Panc1 (cell line): ENCODE measurements around the gene FAM234B. TPM values are rescaled to one million over a fixed set of nuclear protein-coding genes. Genes with fewer than 3 reads are reported as not detected.

Experiments
- ATAC-seq: fragments of 200-7000 bp; cut with Tn5 transposase; 2 replicates; pipeline ENCODE4 v1.9.1; 2020; ENCODE audit warnings: mild to moderate bottlenecking, moderate library complexity
- BruUV-seq: library from RNA; stranded (reverse); fragments of 400-500 nt; replicated peaks from 2 replicates; lab custom pipeline; 2021; lab: Mats Ljungman, UMichigan
- CTCF ChIA-PET: fragments of 300-600 bp; sonication (Branson Sonifier 250); formaldehyde crosslinking; loops from one replicate; lab custom pipeline; 2022; ENCODE audit warnings: antibody characterized with exemption; lab: Charles Lee
- POLR2A ChIA-PET: fragments of 300-600 bp; sonication (Branson Sonifier 250); formaldehyde crosslinking; loops from one replicate; lab custom pipeline; 2022; ENCODE audit warnings: antibody characterized with exemption; lab: Charles Lee
- DNase-seq: peaks from one replicate; pipeline ENCODE4 v3.0.0-alpha.2; 2010; ENCODE audit warnings: low read depth, low spot score
- H3K27ac ChIP-seq: 2 replicates; pipeline ENCODE4 v1.5.1; 2011; ENCODE audit warnings: mild to moderate bottlenecking, low read length, inconsistent platforms
- H3K27me3 ChIP-seq: fragments of 200-500 bp; sonication (Bioruptor generic); 2 replicates; pipeline ENCODE4 v1.6.0; 2014; ENCODE audit warnings: low read length, inconsistent platforms; ENCODE audit not compliant: control insufficient read depth, insufficient read depth
- H3K36me3 ChIP-seq: fragments of 200-500 bp; sonication (Bioruptor generic); 2 replicates; pipeline ENCODE4 v1.5.1; 2014; ENCODE audit warnings: inconsistent platforms, mild to moderate bottlenecking, low read length, moderate library complexity; ENCODE audit not compliant: control insufficient read depth, insufficient read depth
- H3K4me1 ChIP-seq: 2 replicates; pipeline ENCODE4 v1.5.1; 2011; ENCODE audit warnings: inconsistent platforms, mild to moderate bottlenecking, low read length, moderate library complexity; ENCODE audit not compliant: control insufficient read depth, insufficient read depth
- H3K4me3 ChIP-seq, 2 experiments: 2 replicates each; pipeline ENCODE4 v1.5.1; 2011 to 2012; ENCODE audit warnings: low read depth in 2 of 2, low read length in 2 of 2, mild to moderate bottlenecking in 2 of 2, inconsistent platforms in 1 of 2, moderate library complexity in 1 of 2
- H3K9me3 ChIP-seq: fragments of 200-500 bp; sonication (Bioruptor generic); 2 replicates; pipeline ENCODE4 v1.5.1; 2014; ENCODE audit warnings: low read depth, mild to moderate bottlenecking, inconsistent platforms, low read length, moderate library complexity; ENCODE audit not compliant: control insufficient read depth, insufficient read depth
- POLR2AphosphoS5 ChIP-seq: IDR thresholded peaks from 2 replicates; pipeline ENCODE4 v1.6.1; 2012; ENCODE audit warnings: mild to moderate bottlenecking, low read depth, low read length, moderate library complexity
- REST ChIP-seq, 2 experiments: IDR thresholded peaks; 2 replicates each; pipeline ENCODE4 v1.6.1; 2011 to 2012; ENCODE audit warnings: low read depth in 2 of 2, control low read depth in 1 of 2, low read length in 1 of 2, mild to moderate bottlenecking in 1 of 2, moderate library complexity in 1 of 2; ENCODE audit not compliant: insufficient read depth in 1 of 2
- SIN3A ChIP-seq: IDR thresholded peaks from 2 replicates; pipeline ENCODE4 v1.6.1; 2012; ENCODE audit warnings: low read depth, mild to moderate bottlenecking, low read length, moderate library complexity, borderline replicate concordance; ENCODE audit not compliant: insufficient read depth
- TCF7L2 ChIP-seq: IDR thresholded peaks from 2 replicates; pipeline ENCODE4 v1.6.1; 2011; ENCODE audit warnings: mild to moderate bottlenecking, low read depth, low read length, inconsistent platforms
- in situ Hi-C: cut with HindIII; loops from 2 replicates; pipeline ENCODE4 v1.10.0; 2016; ENCODE audit warnings: low sequenced_read_pairs, low pct_unique_long_range_greater_than_20kb
- intact Hi-C: fragments of 100-400 bp; cut with micrococcal nuclease; formaldehyde crosslinking; loops from one replicate; pipeline ENCODE4 v1.10.0; 2022; ENCODE audit not compliant: unreplicated experiment
- total RNA-seq: library from RNA; stranded (reverse); gene quantifications from one replicate; pipeline ENCODE4 v1.2.1, GENCODE V29; 2021; ENCODE audit not compliant: unreplicated experiment
- TF ChIP-seq, protein P1 (sequence below): fragments of 450-650 bp; IDR thresholded peaks from 2 replicates; pipeline ENCODE4 v1.5.1; 2017; ENCODE audit warnings: mild to moderate bottlenecking

FAM234B gene
- total RNA-seq, 1 experiment from 2014 or later, result 5.4 TPM

- H3K27ac ChIP-seq, result no peak overlapping the region
- no peak for ATAC-seq
- no peak overlapping the region for H3K4me3 ChIP-seq
- intact Hi-C loops, result no loop called here
- no TSS peak for BruUV-seq
- ChIA-PET CTCF (no interaction called here), POLR2A (no interaction called here)
- no peaks in the 10 kb centered on the region for H3K27me3 ChIP-seq
- H3K9me3 ChIP-seq, result no peaks in the 10 kb centered on the region
- TF ChIP-seq, protein P1, sequence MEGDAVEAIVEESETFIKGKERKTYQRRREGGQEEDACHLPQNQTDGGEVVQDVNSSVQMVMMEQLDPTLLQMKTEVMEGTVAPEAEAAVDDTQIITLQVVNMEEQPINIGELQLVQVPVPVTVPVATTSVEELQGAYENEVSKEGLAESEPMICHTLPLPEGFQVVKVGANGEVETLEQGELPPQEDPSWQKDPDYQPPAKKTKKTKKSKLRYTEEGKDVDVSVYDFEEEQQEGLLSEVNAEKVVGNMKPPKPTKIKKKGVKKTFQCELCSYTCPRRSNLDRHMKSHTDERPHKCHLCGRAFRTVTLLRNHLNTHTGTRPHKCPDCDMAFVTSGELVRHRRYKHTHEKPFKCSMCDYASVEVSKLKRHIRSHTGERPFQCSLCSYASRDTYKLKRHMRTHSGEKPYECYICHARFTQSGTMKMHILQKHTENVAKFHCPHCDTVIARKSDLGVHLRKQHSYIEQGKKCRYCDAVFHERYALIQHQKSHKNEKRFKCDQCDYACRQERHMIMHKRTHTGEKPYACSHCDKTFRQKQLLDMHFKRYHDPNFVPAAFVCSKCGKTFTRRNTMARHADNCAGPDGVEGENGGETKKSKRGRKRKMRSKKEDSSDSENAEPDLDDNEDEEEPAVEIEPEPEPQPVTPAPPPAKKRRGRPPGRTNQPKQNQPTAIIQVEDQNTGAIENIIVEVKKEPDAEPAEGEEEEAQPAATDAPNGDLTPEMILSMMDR, result no peak
- no peak for TF ChIP-seq REST (IDR thresholded peaks at IDR 0.05; ENCODE audit: insufficient read depth in 1 of 2, low read depth in 2 of 2, low read length in 1 of 2)
- TF ChIP-seq TCF7L2, result no peak
- no peak for TF ChIP-seq SIN3A
- no peak for TF ChIP-seq POLR2AphosphoS5
- H3K36me3 ChIP-seq, result no peaks in the 10 kb centered on the region
- in situ Hi-C loops, result no loop called here
- DNase-seq, result no peak
- H3K4me1 ChIP-seq, result no peaks in the 10 kb centered on the region
These were observed 68.8 kb downstream of the FAM234B start for GRCh38 chr12:13112968-13113367.

- in situ Hi-C loops (no loop called here), intact Hi-C loops (no loop called here)
- ATAC-seq (no peak), DNase-seq (no peak)
- no TSS peak for BruUV-seq
- Histone ChIP-seq H3K4me1 (no peaks in the 10 kb centered on the region), H3K27me3 (no peaks in the 10 kb centered on the region), H3K9me3 (no peaks in the 10 kb centered on the region), H3K36me3 (no peaks in the 10 kb centered on the region), H3K27ac (0 out of 2 replicates have a peak overlapping the region, but pooled peaks have one; percentile 7), H3K4me3 (no peak overlapping the region)
- TF ChIP-seq REST (IDR thresholded peaks at IDR 0.05; ENCODE audit: insufficient read depth in 1 of 2, low read depth in 2 of 2, low read length in 1 of 2) (no peak), TCF7L2 (no peak)
- ChIA-PET CTCF (no interaction called here), POLR2A (no interaction called here)
These were observed 70.3 kb downstream of the FAM234B start for GRCh38 chr12:13114251-13115052.
